Hepatocyte (in vitro differentiated cells): ENCODE data around the gene NXPH4. TPM values are rescaled to one million over a fixed set of nuclear protein-coding genes. Genes with fewer than 3 reads are reported as not detected.
A peak's percentile ranks its signal among the peaks of the same experiment; 100 is the strongest.

ENCODE experiments used
- DNase-seq: peaks from one replicate; pipeline ENCODE4 v3.0.0-alpha.2; 2016; ENCODE audit warnings: low spot score
- H2AFZ ChIP-seq: fragments of 200-600 bp; sonication (generic); 2 replicates; pipeline ENCODE4 v1.6.0; 2016; ENCODE audit warnings: antibody characterized with exemption, mild to moderate bottlenecking
- H3K27ac ChIP-seq: fragments of 200-600 bp; sonication (generic); 2 replicates; pipeline ENCODE4 v1.5.1; 2016; ENCODE audit warnings: mild to moderate bottlenecking
- H3K27me3 ChIP-seq: fragments of 200-600 bp; sonication (generic); 2 replicates; pipeline ENCODE4 v1.6.1; 2016
- H3K36me3 ChIP-seq: fragments of 200-600 bp; sonication (generic); replicated peaks from 2 replicates; pipeline ENCODE4 v1.5.1; 2016; ENCODE audit warnings: low read depth; ENCODE audit not compliant: insufficient read depth
- H3K4me1 ChIP-seq: fragments of 200-600 bp; sonication (generic); 2 replicates; pipeline ENCODE4 v1.5.1; 2016; ENCODE audit warnings: mild to moderate bottlenecking, moderate library complexity; ENCODE audit not compliant: insufficient read depth
- H3K4me2 ChIP-seq: fragments of 200-600 bp; sonication (generic); 2 replicates; pipeline ENCODE4 v1.6.0; 2016
- H3K4me3 ChIP-seq: fragments of 200-600 bp; sonication (generic); 2 replicates; pipeline ENCODE4 v1.5.1; 2016; ENCODE audit warnings: mild to moderate bottlenecking
- H3K79me2 ChIP-seq: fragments of 200-600 bp; sonication (generic); 2 replicates; pipeline ENCODE4 v1.6.0; 2017; ENCODE audit warnings: mild to moderate bottlenecking
- H3K9me2 ChIP-seq: fragments of 200-600 bp; sonication (generic); replicated peaks from 2 replicates; pipeline ENCODE4 v1.6.0; 2017; ENCODE audit warnings: mild to moderate bottlenecking; ENCODE audit not compliant: insufficient read depth
- H3K9me3 ChIP-seq: fragments of 200-600 bp; sonication (generic); 2 replicates; pipeline ENCODE4 v1.5.1; 2016; ENCODE audit warnings: low read depth, mild to moderate bottlenecking
- H4K20me1 ChIP-seq: fragments of 200-600 bp; sonication (generic); 2 replicates; pipeline ENCODE4 v1.6.0; 2016; ENCODE audit warnings: mild to moderate bottlenecking; ENCODE audit not compliant: insufficient read depth, poor library complexity, severe bottlenecking
- CTCF ChIP-seq: fragments of 200-600 bp; sonication (generic); IDR thresholded peaks from 2 replicates; pipeline ENCODE4 v1.5.1; 2016; ENCODE audit warnings: antibody characterized with exemption, mild to moderate bottlenecking; ENCODE audit not compliant: poor library complexity
- EZH2 ChIP-seq: fragments of 200-600 bp; sonication (generic); IDR thresholded peaks from 2 replicates; pipeline ENCODE4 v1.6.1; 2016; ENCODE audit warnings: antibody characterized with exemption, mild to moderate bottlenecking, borderline replicate concordance
- EZH2phosphoT487 ChIP-seq: fragments of 200-600 bp; sonication (generic); IDR thresholded peaks from one replicate; pipeline ENCODE4 v1.6.1; 2018; ENCODE audit warnings: antibody characterized with exemption, mild to moderate bottlenecking, low read depth, moderate library complexity; ENCODE audit not compliant: unreplicated experiment, severe bottlenecking
- WGBS: methylation state at CpG from one replicate; pipeline ENCODE4 v1.1.6; 2016; ENCODE audit warnings: low lambda C conversion rate; ENCODE audit errors: missing lambda C conversion rate; 5-methylcytosine and 5-hydroxymethylcytosine counted together
- polyA plus RNA-seq: library from polyadenylated mRNA; unstranded; fragments of >200 nt; fragmentation: Nextera tagmentation; extraction: Ambion mirVana; gene quantifications from 2 replicates; pipeline ENCODE4 v1.2.1, GENCODE V29; 2016
- total RNA-seq: library from RNA; depleted of rRNA; stranded (reverse); fragments of >200 nt; gene quantifications from 2 replicates; pipeline ENCODE4 v1.2.3, GENCODE V29; 2014

The NXPH4 gene
- total and polyA plus RNA-seq, 2 experiments from 2014 or later, result 1.1 to 3.3 TPM

GRCh38 chr12:57171668-57172067 is 44.9 kb upstream of the NXPH4 start:
- Histone ChIP-seq H3K4me3 (no peak overlapping the region), H3K79me2 (no peaks in the 10 kb centered on the region), H2AFZ (no peak overlapping the region), H3K9me3 (no peaks in the 10 kb centered on the region), H3K4me2 (no peak overlapping the region), H4K20me1 (peaks cover 2% of the 10 kb centered on the region), H3K36me3 (no peaks in the 10 kb centered on the region), H3K27me3 (no peaks in the 10 kb centered on the region), H3K9me2 (no peaks in the 10 kb centered on the region), H3K27ac (no peak overlapping the region), H3K4me1 (no peaks in the 10 kb centered on the region)
- TF ChIP-seq EZH2 (no peak), CTCF (no peak), EZH2phosphoT487 (no peak)
- peak; percentile 59 for DNase-seq
- 75% methylated on average over 2 of the region's 4 CpGs for WGBS

- 78% methylated on average over 11 of the region's 11 CpGs for WGBS
- Histone ChIP-seq H3K36me3 (no peaks in the 10 kb centered on the region), H3K27ac (no peak overlapping the region), H2AFZ (no peak overlapping the region), H3K4me2 (no peak overlapping the region), H3K4me1 (no peaks in the 10 kb centered on the region), H3K9me3 (no peaks in the 10 kb centered on the region), H3K27me3 (no peaks in the 10 kb centered on the region), H4K20me1 (no peaks in the 10 kb centered on the region), H3K9me2 (no peaks in the 10 kb centered on the region), H3K79me2 (no peaks in the 10 kb centered on the region), H3K4me3 (no peak overlapping the region)
- TF ChIP-seq CTCF (peak; percentile 55), EZH2phosphoT487 (no peak)
- DNase-seq, result peak; percentile 51
These were observed 43.5 kb upstream of the NXPH4 start for GRCh38 chr12:57173089-57173488.

GRCh38 chr12:57173683-57174082 is 42.9 kb upstream of the NXPH4 start:
- no peak overlapping the region for H3K27ac ChIP-seq
- H3K4me2 ChIP-seq, result no peak overlapping the region
- no peaks in the 10 kb centered on the region for H3K9me3 ChIP-seq
- H3K9me2 ChIP-seq, result no peaks in the 10 kb centered on the region
- H3K79me2 ChIP-seq, result no peaks in the 10 kb centered on the region
- no peak for TF ChIP-seq EZH2
- TF ChIP-seq CTCF, result no peak
- no peak for TF ChIP-seq EZH2phosphoT487
- H3K4me1 ChIP-seq, result no peaks in the 10 kb centered on the region
- no peaks in the 10 kb centered on the region for H4K20me1 ChIP-seq
- WGBS, result 95% methylated on average over 14 of the region's 14 CpGs
- H3K4me3 ChIP-seq, result no peak overlapping the region
- no peak for DNase-seq
- H2AFZ ChIP-seq, result no peak overlapping the region
- H3K27me3 ChIP-seq, result no peaks in the 10 kb centered on the region
- H3K36me3 ChIP-seq, result no peaks in the 10 kb centered on the region
